Astrocyte (in vitro differentiated cells and primary cell): ENCODE results near the gene PGC.

ENCODE experiments used
- CTCF ChIP-seq: IDR thresholded peaks from 2 replicates; pipeline ENCODE4 v1.5.1; 2011; ENCODE audit warnings: low read depth, mild to moderate bottlenecking, inconsistent platforms, low read length, moderate library complexity; ENCODE audit not compliant: insufficient read depth
- EZH2 ChIP-seq: IDR thresholded peaks from 2 replicates; pipeline ENCODE4 v1.6.1; 2012; ENCODE audit warnings: mild to moderate bottlenecking, low read length, inconsistent platforms; ENCODE audit not compliant: insufficient read depth

GRCh38 chr6:41713650-41714291, 33.4 kb downstream of the PGC start:
- TF ChIP-seq CTCF = no peak
- TF ChIP-seq EZH2 = no peak
